Keratinocyte (primary cell): ENCODE measurements around the gene RAB1B. TPM values are rescaled to one million over a fixed set of nuclear protein-coding genes. Genes with fewer than 3 reads are reported as not detected.

Experiments used
- DNase-seq: peaks from one replicate; pipeline ENCODE4 v3.0.0-alpha.2; 2011; ENCODE audit warnings: low read depth, missing footprints, low spot score
- FAIRE-seq: peaks from 2 replicates; lab custom pipeline; 2011; peaks lifted over from hg19 to GRCh38; lab: Jason Lieb, UNC
- H2AFZ ChIP-seq: 2 replicates; pipeline ENCODE4 v1.6.0; 2012; ENCODE audit warnings: low read length, control low read depth, inconsistent platforms; ENCODE audit not compliant: control insufficient read depth
- H3K27ac ChIP-seq: 2 replicates; pipeline ENCODE4 v1.5.1; 2011; ENCODE audit warnings: low read length; ENCODE audit not compliant: control insufficient read depth, insufficient read depth
- H3K27me3 ChIP-seq: 3 replicates; pipeline ENCODE4 v1.6.0; 2011; ENCODE audit warnings: low read length; ENCODE audit not compliant: control insufficient read depth, insufficient read depth; ENCODE audit errors: extremely low read depth
- H3K36me3 ChIP-seq, 2 experiments: 2 replicates in 1 of 2; 3 replicates in 1 of 2; pipeline ENCODE4 v1.5.1; 2011; ENCODE audit warnings: low read length in 2 of 2, mild to moderate bottlenecking in 1 of 2; ENCODE audit not compliant: control insufficient read depth in 2 of 2, insufficient read depth in 2 of 2; ENCODE audit errors: extremely low read depth in 1 of 2
- H3K4me1 ChIP-seq: 3 replicates; pipeline ENCODE4 v1.5.1; 2011; ENCODE audit warnings: low read length; ENCODE audit not compliant: control insufficient read depth, insufficient read depth; ENCODE audit errors: extremely low read depth
- H3K4me2 ChIP-seq: 3 replicates; pipeline ENCODE4 v1.6.0; 2011; ENCODE audit warnings: low read depth, low read length; ENCODE audit not compliant: control insufficient read depth, insufficient read depth; ENCODE audit errors: extremely low read depth
- H3K4me3 ChIP-seq, 3 experiments: fragments of 200-600 bp in 1 of 3; sonication (generic) in 1 of 3; 2 replicates in 2 of 3; 3 replicates in 1 of 3; pipeline ENCODE4 v1.5.1; 2011 to 2016; ENCODE audit warnings: low read length in 3 of 3, mild to moderate bottlenecking in 3 of 3, control low read depth in 2 of 3, inconsistent platforms in 1 of 3, low read depth in 1 of 3, mixed read lengths in 1 of 3, mixed run types in 1 of 3, moderate library complexity in 1 of 3; ENCODE audit not compliant: control insufficient read depth in 2 of 3, insufficient read depth in 2 of 3; ENCODE audit errors: extremely low read depth in 1 of 3
- H3K79me2 ChIP-seq: 2 replicates; pipeline ENCODE4 v1.6.0; 2012; ENCODE audit warnings: low read length; ENCODE audit not compliant: control insufficient read depth, insufficient read depth
- H3K9ac ChIP-seq: 3 replicates; pipeline ENCODE4 v1.6.0; 2011; ENCODE audit warnings: low read length; ENCODE audit not compliant: control insufficient read depth, insufficient read depth; ENCODE audit errors: extremely low read depth
- H3K9me1 ChIP-seq: 3 replicates; pipeline ENCODE4 v1.6.0; 2011; ENCODE audit warnings: low read length; ENCODE audit not compliant: control insufficient read depth, insufficient read depth; ENCODE audit errors: extremely low read depth
- H3K9me3 ChIP-seq: 2 replicates; pipeline ENCODE4 v1.5.1; 2012; ENCODE audit warnings: low read depth, low read length; ENCODE audit not compliant: control insufficient read depth
- H4K20me1 ChIP-seq: 3 replicates; pipeline ENCODE4 v1.6.0; 2011; ENCODE audit warnings: low read length; ENCODE audit not compliant: control insufficient read depth, insufficient read depth; ENCODE audit errors: extremely low read depth
- EZH2 ChIP-seq: IDR thresholded peaks from one replicate; pipeline ENCODE4 v1.6.1; 2012; ENCODE audit warnings: inconsistent platforms, mild to moderate bottlenecking, low read length, moderate library complexity
- dilution Hi-C: fragments of 300-500 bp; cut with MboI; formaldehyde crosslinking; loops from one replicate; pipeline ENCODE4 v1.7.0; 2020; ENCODE audit warnings: low sequenced_read_pairs; ENCODE audit not compliant: extremely low pct_ligation_motif_present
- polyA plus RNA-seq, 5 experiments: library from polyadenylated mRNA; depleted of rRNA in 3 of 5; stranded (reverse) in 3 of 5; stranded (forward) in 1 of 5; unstranded in 1 of 5; fragments of >200 nt; gene quantifications; 1 replicate in 1 of 5; 2 replicates in 3 of 5; 3 replicates in 1 of 5; pipeline versions ENCODE4 v1.2.1 to v1.2.3, GENCODE V29; 2011 to 2012; ENCODE audit warnings: missing spikeins in 2 of 5, low read depth in 1 of 5, low replicate concordance in 1 of 5
- TF ChIP-seq, protein P1 (sequence below), 3 experiments: IDR thresholded peaks in 1 of 3; conservative IDR thresholded peaks in 1 of 3; optimal IDR thresholded peaks in 1 of 3; 2 replicates in 2 of 3; 3 replicates in 1 of 3; pipeline versions ENCODE3 to v1.5.1; 2011; ENCODE audit warnings: low read length in 3 of 3, mild to moderate bottlenecking in 3 of 3, moderate library complexity in 2 of 3, control low read depth in 1 of 3, inconsistent platforms in 1 of 3; ENCODE audit not compliant: insufficient read depth in 2 of 3; ENCODE audit errors: extremely low read depth in 1 of 3

RAB1B gene
- polyA plus RNA-seq, 1 donor (not counting 4 experiments of a cell fraction or from before 2014, with no cell fraction given) = 133 TPM

DNA sequence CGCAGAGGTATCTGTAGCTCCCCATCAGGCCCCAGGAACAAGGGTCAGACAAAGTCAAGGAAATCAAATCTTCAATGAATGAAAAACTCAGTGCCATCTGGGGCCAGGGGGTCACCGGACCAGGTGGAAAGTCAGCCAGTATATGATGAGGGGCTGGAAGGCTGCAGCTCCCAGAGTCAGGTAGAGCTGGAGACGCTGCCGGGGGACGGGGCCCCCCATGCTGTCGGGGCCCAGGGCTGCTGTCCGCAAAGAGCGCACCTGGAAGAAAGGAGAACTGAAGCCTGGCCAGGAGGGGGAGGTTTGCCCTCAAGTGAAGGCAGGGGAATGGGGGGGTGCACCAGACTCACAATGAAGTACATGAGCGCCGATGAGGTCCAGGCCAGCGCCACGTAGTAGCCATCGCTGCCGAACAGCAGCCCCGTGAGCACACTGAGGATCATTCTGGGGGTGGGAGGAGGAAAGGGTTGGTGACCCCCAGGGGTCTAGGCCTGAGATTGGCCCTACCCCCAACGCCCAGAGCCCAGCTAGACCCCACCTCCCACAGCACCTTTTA, 16.2 kb downstream of the RAB1B start:
- no peak overlapping the region for H3K9ac ChIP-seq
- H3K9me3 ChIP-seq = no peaks in the 10 kb centered on the region
- no peak for TF ChIP-seq EZH2
- TF ChIP-seq, protein P1, sequence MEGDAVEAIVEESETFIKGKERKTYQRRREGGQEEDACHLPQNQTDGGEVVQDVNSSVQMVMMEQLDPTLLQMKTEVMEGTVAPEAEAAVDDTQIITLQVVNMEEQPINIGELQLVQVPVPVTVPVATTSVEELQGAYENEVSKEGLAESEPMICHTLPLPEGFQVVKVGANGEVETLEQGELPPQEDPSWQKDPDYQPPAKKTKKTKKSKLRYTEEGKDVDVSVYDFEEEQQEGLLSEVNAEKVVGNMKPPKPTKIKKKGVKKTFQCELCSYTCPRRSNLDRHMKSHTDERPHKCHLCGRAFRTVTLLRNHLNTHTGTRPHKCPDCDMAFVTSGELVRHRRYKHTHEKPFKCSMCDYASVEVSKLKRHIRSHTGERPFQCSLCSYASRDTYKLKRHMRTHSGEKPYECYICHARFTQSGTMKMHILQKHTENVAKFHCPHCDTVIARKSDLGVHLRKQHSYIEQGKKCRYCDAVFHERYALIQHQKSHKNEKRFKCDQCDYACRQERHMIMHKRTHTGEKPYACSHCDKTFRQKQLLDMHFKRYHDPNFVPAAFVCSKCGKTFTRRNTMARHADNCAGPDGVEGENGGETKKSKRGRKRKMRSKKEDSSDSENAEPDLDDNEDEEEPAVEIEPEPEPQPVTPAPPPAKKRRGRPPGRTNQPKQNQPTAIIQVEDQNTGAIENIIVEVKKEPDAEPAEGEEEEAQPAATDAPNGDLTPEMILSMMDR (optimal IDR thresholded peaks at IDR 0.05 in 1 of 3, IDR thresholded peaks at IDR 0.05 in 1 of 3, conservative IDR thresholded peaks at IDR 0.05 in 1 of 3; ENCODE audit: extremely low read depth in 1 of 3, insufficient read depth in 2 of 3, low read length in 3 of 3) = no peak

DNA sequence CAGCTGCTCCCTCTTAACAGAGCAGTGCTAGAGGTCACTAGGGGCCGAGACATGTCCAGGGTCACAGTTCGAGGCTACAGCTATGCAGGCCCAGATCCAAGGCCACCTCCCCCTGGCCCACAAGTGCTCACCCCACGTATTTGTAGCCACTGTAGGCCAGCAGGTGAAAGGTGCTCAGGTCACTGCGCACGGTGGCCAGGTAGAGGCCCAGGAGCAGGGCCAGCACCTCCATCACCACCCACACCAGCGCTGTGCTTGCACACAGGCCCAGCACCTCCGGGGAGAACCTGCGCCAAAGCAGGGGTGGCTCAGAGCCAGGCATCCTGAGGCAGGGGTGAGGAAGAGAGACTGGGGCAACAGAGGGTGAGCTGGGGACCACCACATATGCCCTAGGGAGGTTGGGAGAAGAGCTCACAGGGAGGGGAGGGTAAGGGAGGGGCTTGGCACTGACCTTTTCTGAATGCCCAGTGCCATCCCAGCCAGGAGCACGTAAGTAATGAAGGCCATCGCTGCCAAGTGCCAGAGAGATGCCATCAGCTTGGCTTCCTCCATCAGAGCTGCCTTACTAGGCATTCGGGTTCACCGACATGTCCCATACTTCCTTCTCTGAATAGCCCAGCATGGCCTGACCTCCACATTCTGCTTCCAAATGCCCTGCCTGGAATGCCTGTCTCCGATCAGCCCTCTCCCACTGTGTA, 17.0 kb downstream of the RAB1B start:
- no peak overlapping the region for H3K4me3 ChIP-seq
- peaks cover 9 to 14% of the 10 kb centered on the region in 2 experiments for H3K36me3 ChIP-seq
- peaks cover 27% of the 10 kb centered on the region for H3K79me2 ChIP-seq
- no peaks in the 10 kb centered on the region for H3K27me3 ChIP-seq
- H3K4me1 ChIP-seq = peaks cover 16% of the 10 kb centered on the region
- H3K9me3 ChIP-seq = no peaks in the 10 kb centered on the region
- H3K27ac ChIP-seq = no peak overlapping the region
- dilution Hi-C loops = no loop called here
- no peak for FAIRE-seq
- TF ChIP-seq EZH2 = no peak
- TF ChIP-seq, protein P1 (optimal IDR thresholded peaks at IDR 0.05 in 1 of 3, IDR thresholded peaks at IDR 0.05 in 1 of 3, conservative IDR thresholded peaks at IDR 0.05 in 1 of 3; ENCODE audit: extremely low read depth in 1 of 3, insufficient read depth in 2 of 3, low read length in 3 of 3) = no peak
- H4K20me1 ChIP-seq = peaks cover 6% of the 10 kb centered on the region
- DNase-seq = no peak
- H3K9ac ChIP-seq = no peak overlapping the region
- no peaks in the 10 kb centered on the region for H3K9me1 ChIP-seq
- no peak overlapping the region for H2AFZ ChIP-seq
- H3K4me2 ChIP-seq = no peak overlapping the region

More for the DNA sequence above, 16.2 kb downstream of the RAB1B start:
- Histone ChIP-seq H3K4me3 (no peak overlapping the region), H3K4me2 (no peak overlapping the region), H4K20me1 (peaks cover 6% of the 10 kb centered on the region), H3K36me3 (peaks cover 9 to 14% of the 10 kb centered on the region in 2 experiments), H3K27me3 (no peaks in the 10 kb centered on the region), H3K4me1 (peaks cover 9% of the 10 kb centered on the region), H3K79me2 (peaks cover 27% of the 10 kb centered on the region), H3K27ac (no peak overlapping the region), H2AFZ (no peak overlapping the region), H3K9me1 (no peaks in the 10 kb centered on the region)
- FAIRE-seq (no peak), DNase-seq (no peak)
- dilution Hi-C loops = no loop called here
